ENCODE results near the gene GSG1. TPM values are rescaled to one million over a fixed set of nuclear protein-coding genes. Genes with fewer than 3 reads are reported as not detected.

GSG1 gene
- total RNA-seq, 1 donor from 2014 or later = not detected

DNA sequence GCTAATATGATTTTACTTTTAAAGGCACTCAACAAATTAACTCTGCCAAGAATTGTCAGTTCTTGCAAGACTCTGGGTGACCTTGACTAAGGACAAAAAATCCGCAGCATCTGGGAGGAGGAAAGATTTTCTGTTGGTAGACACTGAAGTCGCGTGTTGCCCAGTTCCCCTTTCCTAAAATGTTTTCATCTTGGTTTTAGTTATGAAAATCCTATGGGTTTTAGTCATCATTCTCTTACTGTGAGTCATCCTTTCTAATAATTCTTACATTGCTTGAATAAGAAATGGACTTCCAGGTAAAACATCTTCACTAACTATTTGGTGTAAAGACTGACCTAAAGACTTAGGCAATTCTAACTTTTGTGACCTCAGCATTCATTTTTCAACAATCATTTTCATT lies 9.1 kb downstream of the GSG1 start:
- H3K9me3 Mint-ChIP-seq = no peaks in the 10 kb centered on the region
- ChIA-PET CTCF (interaction anchor here (2.9 kb wide), 1 partner anchor 117 kb away, joined by 7 read pairs; no protein-coding TSS in a partner anchor), POLR2A (no interaction called here)
- no peak for ATAC-seq (ENCODE audit: low read depth)
- no peaks in the 10 kb centered on the region for H3K36me3 Mint-ChIP-seq (ENCODE audit: low read depth)
- intact Hi-C loops (cut with micrococcal nuclease) = no loop called here
- peak overlapping the region; percentile 25 for H3K27ac Mint-ChIP-seq
- peaks cover 2% of the 10 kb centered on the region for H3K27me3 Mint-ChIP-seq
- no peak for DNase-seq
- H3K4me1 Mint-ChIP-seq = peaks cover 46% of the 10 kb centered on the region
- TF ChIP-seq, protein P1, sequence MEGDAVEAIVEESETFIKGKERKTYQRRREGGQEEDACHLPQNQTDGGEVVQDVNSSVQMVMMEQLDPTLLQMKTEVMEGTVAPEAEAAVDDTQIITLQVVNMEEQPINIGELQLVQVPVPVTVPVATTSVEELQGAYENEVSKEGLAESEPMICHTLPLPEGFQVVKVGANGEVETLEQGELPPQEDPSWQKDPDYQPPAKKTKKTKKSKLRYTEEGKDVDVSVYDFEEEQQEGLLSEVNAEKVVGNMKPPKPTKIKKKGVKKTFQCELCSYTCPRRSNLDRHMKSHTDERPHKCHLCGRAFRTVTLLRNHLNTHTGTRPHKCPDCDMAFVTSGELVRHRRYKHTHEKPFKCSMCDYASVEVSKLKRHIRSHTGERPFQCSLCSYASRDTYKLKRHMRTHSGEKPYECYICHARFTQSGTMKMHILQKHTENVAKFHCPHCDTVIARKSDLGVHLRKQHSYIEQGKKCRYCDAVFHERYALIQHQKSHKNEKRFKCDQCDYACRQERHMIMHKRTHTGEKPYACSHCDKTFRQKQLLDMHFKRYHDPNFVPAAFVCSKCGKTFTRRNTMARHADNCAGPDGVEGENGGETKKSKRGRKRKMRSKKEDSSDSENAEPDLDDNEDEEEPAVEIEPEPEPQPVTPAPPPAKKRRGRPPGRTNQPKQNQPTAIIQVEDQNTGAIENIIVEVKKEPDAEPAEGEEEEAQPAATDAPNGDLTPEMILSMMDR (IDR thresholded peaks at IDR 0.05) = no peak
- H3K4me3 Mint-ChIP-seq = no peak overlapping the region

DNA sequence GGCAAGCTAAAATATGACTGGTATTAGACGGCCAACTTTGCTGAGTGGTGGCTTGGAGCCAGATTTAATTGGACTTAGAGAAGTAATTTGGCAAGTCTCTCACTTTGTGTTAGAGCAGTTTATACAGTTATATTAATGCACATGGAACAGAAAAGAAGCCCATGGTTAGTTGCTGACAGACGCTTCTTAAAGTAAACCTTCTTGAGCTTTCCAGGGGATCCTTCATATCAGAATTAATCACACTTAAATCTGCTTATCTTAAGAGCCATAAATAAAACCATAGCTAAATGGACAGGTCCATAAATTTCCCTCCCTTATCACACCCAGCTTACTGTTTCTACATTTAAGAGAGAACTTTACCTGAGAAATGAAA lies 9.6 kb downstream of the GSG1 start:
- Mint-ChIP-seq H3K36me3 (ENCODE audit: low read depth) (no peaks in the 10 kb centered on the region), H3K9me3 (no peaks in the 10 kb centered on the region), H3K27ac (no peak overlapping the region), H3K27me3 (peaks cover 2% of the 10 kb centered on the region), H3K4me3 (no peak overlapping the region), H3K4me1 (peaks cover 43% of the 10 kb centered on the region)
- CTCF ChIA-PET = interaction anchor here (2.9 kb wide), 1 partner anchor 117 kb away, joined by 7 read pairs; no protein-coding TSS in a partner anchor
- ATAC-seq (ENCODE audit: low read depth) (no peak), DNase-seq (no peak)
- TF ChIP-seq, protein P1 (IDR thresholded peaks at IDR 0.05) = no peak
- intact Hi-C loops (cut with micrococcal nuclease) = no loop called here
- POLR2A ChIA-PET = interaction anchor here (0.6 kb wide), 1 partner anchor 1451 kb away, joined by 4 read pairs; no protein-coding TSS in a partner anchor

DNA sequence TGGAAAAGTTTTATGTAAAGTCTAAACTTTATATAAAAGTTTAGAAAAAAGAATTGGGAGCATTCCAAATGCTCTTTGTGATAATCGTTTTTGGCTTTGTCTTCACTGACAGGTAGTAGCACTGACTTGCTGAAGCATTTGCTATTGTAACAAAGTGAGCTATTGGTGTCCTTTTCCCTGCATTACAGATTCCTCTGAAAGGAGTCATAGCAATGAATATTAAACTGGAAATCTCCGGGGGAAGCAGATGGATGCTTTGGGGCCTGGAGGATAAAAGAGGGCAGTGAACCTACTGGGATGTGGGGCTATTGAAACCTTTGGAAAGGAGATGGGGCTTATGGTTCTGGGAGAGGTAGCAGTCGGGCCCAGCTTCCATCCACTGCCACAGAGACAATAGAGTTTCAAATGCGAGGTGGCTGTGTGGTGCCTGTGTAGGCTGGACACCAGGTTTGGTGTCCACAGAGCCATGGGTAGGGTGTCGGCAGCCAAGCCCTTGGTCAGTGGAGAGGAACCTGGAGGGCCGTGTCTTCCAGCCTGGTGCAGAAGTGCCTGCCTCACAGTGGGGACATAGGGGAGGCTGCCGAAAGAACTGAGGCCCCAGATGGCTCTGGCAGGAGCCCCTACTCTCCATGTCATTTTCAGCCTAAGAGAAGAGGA lies 10.1 kb downstream of the GSG1 start:
- ChIA-PET POLR2A (interaction anchor here (0.6 kb wide), 1 partner anchor 1451 kb away, joined by 4 read pairs; no protein-coding TSS in a partner anchor), CTCF (interaction anchor here (2.9 kb wide), 1 partner anchor 118 kb away, joined by 7 read pairs; no protein-coding TSS in a partner anchor)
- TF ChIP-seq, protein P1 (IDR thresholded peaks at IDR 0.05) = no peak
- H3K27ac Mint-ChIP-seq = no peak overlapping the region
- ATAC-seq (ENCODE audit: low read depth) (no peak), DNase-seq (no peak)
- no peaks in the 10 kb centered on the region for H3K9me3 Mint-ChIP-seq
- H3K27me3 Mint-ChIP-seq = peaks cover 2% of the 10 kb centered on the region
- H3K4me3 Mint-ChIP-seq = no peak overlapping the region
- H3K36me3 Mint-ChIP-seq (ENCODE audit: low read depth) = no peaks in the 10 kb centered on the region
- peaks cover 37% of the 10 kb centered on the region for H3K4me1 Mint-ChIP-seq
- intact Hi-C loops (cut with micrococcal nuclease) = no loop called here

DNA sequence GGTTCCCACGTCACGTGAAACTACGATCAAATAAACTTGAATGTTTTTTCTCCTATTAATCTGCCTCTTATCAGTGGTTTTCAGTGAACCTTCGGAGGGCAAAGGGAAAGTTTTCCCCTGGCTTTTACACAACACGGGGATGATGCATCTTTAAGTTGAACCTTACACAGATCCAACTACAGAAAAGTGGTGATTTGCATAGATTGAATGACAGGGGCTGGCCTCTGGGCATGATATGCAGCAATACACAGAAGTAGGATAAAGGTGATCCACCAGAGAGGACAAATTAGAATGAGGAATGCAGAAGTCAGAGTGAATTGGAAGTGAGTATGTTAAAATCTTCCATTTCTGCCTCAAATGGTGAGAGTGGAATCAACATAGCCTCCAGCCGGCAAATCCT lies 11.6 kb downstream of the GSG1 start:
- POLR2A ChIA-PET = no interaction called here
- intact Hi-C loops (cut with micrococcal nuclease) = no loop called here
- Mint-ChIP-seq H3K4me1 (peaks cover 25% of the 10 kb centered on the region), H3K27me3 (peaks cover 2% of the 10 kb centered on the region), H3K4me3 (no peak overlapping the region), H3K27ac (no peak overlapping the region), H3K9me3 (no peaks in the 10 kb centered on the region), H3K36me3 (ENCODE audit: low read depth) (no peaks in the 10 kb centered on the region)
- TF ChIP-seq, protein P1 (IDR thresholded peaks at IDR 0.05) = no peak
- DNase-seq = no peak
- CTCF ChIA-PET = no interaction called here
- ATAC-seq (ENCODE audit: low read depth) = no peak

DNA sequence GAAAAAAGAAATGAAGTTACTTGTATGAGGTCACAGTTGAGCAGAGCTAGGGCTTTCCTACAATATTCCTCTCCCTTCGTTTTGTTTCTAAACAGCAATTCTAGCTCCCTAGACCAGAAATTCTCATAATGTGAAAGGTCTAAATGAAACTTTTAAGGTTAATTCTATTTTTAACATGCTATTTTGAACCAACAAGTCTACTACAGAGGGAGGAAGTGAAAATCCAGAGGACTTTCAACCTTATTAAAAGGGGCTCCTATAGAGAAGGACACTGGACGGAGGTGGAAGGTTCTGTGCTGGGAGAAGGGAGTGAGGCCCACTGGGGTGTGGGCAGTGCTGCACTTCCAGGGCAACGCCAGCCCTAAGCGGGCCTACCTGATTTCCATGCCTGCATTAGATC lies 13.4 kb downstream of the GSG1 start:
- Mint-ChIP-seq H3K36me3 (ENCODE audit: low read depth) (peaks cover 2% of the 10 kb centered on the region), H3K4me1 (peaks cover 25% of the 10 kb centered on the region), H3K27ac (no peak overlapping the region), H3K9me3 (no peaks in the 10 kb centered on the region), H3K27me3 (peaks cover 2% of the 10 kb centered on the region), H3K4me3 (no peak overlapping the region)
- POLR2A ChIA-PET = interaction anchor here (0.5 kb wide), 1 partner anchor 8 kb away, joined by 13 read pairs; no protein-coding TSS in a partner anchor
- CTCF ChIA-PET = no interaction called here
- no peak for ATAC-seq (ENCODE audit: low read depth)
- intact Hi-C loops (cut with micrococcal nuclease) = no loop called here
- DNase-seq = no peak
- TF ChIP-seq, protein P1 (IDR thresholded peaks at IDR 0.05) = no peak
